Activated naive CD8-positive, alpha-beta T cell (primary cell): ENCODE data around the gene CALR.

Source experiments
- H3K27ac Mint-ChIP-seq: one replicate; pipeline ENCODE4 v1.8.0; 2021; ENCODE audit warnings: mixed read lengths
- H3K27me3 Mint-ChIP-seq: one replicate; pipeline ENCODE4 v1.8.0; 2021; ENCODE audit warnings: mixed read lengths
- H3K36me3 Mint-ChIP-seq: one replicate; pipeline ENCODE4 v1.8.0; 2021; ENCODE audit warnings: mixed read lengths
- H3K4me1 Mint-ChIP-seq: one replicate; pipeline ENCODE4 v1.8.0; 2021; ENCODE audit warnings: low read depth, mixed read lengths
- H3K4me3 Mint-ChIP-seq: one replicate; pipeline ENCODE4 v1.8.0; 2021; ENCODE audit warnings: mild to moderate bottlenecking, mixed read lengths
- H3K9me3 Mint-ChIP-seq: one replicate; pipeline ENCODE4 v1.8.0; 2021; ENCODE audit warnings: low read depth, mixed read lengths

Gene CALR

DNA sequence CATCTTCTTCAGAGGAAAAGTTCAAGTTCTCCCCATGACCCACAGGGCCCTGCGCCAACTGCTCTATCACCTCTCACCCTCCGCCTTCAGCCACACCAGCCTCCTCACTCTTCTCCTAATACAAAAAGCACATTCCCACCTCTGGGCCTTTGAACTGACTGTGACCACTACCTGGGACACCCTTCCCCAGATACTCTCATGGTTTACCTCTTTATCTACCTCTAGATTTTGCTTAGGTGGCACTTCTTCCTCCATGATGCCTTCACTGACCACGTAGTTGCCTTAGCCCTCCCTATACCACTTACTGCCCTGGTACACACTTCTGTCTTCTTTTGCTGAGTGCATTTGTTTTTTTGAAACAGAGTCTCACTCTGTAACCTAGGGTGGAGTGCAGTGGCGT lies 15.4 kb upstream of the CALR start:
- Mint-ChIP-seq H3K4me1 (peaks cover 9% of the 10 kb centered on the region), H3K27ac (no peak overlapping the region), H3K9me3 (no peaks in the 10 kb centered on the region), H3K4me3 (no peak overlapping the region), H3K27me3 (no peaks in the 10 kb centered on the region), H3K36me3 (peaks cover 8% of the 10 kb centered on the region)

GRCh38 chr19:12924621-12925310 lies 13.6 kb upstream of the CALR start:
- Mint-ChIP-seq H3K27me3 (no peaks in the 10 kb centered on the region), H3K4me1 (peaks cover 3% of the 10 kb centered on the region), H3K36me3 (peaks cover 10% of the 10 kb centered on the region), H3K4me3 (no peak overlapping the region), H3K27ac (no peak overlapping the region), H3K9me3 (no peaks in the 10 kb centered on the region)

GRCh38 chr19:12930002-12930645 lies 8.3 kb upstream of the CALR start:
- no peaks in the 10 kb centered on the region for H3K27me3 Mint-ChIP-seq
- H3K36me3 Mint-ChIP-seq: peaks cover 9% of the 10 kb centered on the region
- no peak overlapping the region for H3K27ac Mint-ChIP-seq
- peaks cover 22% of the 10 kb centered on the region for H3K4me1 Mint-ChIP-seq
- H3K9me3 Mint-ChIP-seq: no peaks in the 10 kb centered on the region
- H3K4me3 Mint-ChIP-seq: no peak overlapping the region

DNA sequence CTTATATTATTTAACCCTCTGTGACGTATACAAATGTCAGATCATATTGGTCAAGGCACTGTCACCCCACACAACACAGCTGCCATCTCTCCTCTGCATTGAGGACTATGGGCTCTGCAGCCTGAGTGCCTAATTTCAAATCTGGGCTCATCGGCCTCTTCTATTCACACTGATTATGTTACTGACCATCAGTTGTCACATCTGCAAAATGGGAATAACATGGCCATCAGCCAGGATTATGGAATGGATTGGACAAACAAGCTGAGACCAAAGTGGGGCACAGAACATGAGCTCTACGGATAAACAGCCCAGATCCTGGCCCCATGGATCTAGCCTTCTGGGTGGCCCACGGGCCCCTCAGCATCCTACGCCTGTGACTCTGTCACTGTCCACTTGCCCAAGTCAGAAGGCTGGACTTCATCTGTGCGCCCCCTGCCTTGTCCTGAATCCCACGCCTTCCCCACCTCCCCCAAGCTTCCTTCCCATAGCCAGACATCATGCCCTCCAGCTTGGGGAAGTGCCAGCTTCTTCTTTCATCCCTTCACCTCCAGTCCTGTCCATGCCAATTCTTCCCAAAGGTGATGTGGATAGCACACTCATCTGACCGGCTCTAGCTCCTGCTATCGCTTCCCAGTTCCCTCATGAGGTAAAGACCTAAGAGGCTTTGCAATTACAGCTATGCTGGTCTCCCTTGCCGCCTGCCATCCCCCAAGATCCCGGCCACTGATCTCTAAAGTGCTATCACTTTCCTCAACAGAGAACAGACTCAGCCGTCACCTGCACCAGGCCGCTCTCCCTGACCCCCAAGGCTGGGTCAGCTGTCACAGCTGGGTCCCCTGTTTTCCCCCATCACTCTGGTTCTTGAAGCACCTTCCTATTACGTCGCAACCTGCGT lies 5.8 kb upstream of the CALR start:
- peaks cover 34% of the 10 kb centered on the region for H3K4me1 Mint-ChIP-seq

GRCh38 chr19:12933287-12934072 lies 4.9 kb upstream of the CALR start, which contains the start of gene FARSA:
Gene FARSA (minus strand): TSS chr19:12933711. CDS start chr19:12933696, 15 bp downstream.
- Mint-ChIP-seq H3K9me3 (no peaks in the 10 kb centered on the region), H3K4me1 (peaks cover 37% of the 10 kb centered on the region), H3K27ac (peak within 1 kb of the TSS; percentile 93), H3K36me3 (peaks cover 6% of the 10 kb centered on the region), H3K27me3 (no peaks in the 10 kb centered on the region), H3K4me3 (peak within 1 kb of the TSS; percentile 97)

More for the DNA sequence above, 5.8 kb upstream of the CALR start:
- H3K36me3 Mint-ChIP-seq: peaks cover 6% of the 10 kb centered on the region
- no peaks in the 10 kb centered on the region for H3K9me3 Mint-ChIP-seq
- peak overlapping the region; percentile 93 for H3K27ac Mint-ChIP-seq
- H3K4me3 Mint-ChIP-seq: peak overlapping the region; percentile 97
- no peaks in the 10 kb centered on the region for H3K27me3 Mint-ChIP-seq

DNA sequence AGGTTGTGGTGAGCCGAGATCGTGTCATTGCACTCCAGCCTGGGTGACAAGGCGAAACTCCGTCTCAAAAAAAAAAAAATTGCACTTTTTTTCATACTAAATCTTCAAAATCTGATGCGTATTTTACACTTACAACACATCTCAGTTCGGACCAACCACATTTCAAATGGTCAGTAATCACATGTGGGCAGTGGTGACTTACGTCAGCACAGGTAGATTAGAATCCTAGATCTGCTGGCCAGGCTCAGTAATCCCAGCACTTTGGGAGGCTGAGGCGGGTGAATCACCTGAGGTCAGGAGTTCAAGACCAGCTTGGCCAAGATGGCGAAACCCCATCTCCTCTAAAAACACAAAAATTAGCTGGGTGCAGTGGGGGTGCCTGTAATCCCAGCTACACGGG lies 3.3 kb upstream of the CALR start:
- H3K9me3 Mint-ChIP-seq: no peaks in the 10 kb centered on the region

DNA sequence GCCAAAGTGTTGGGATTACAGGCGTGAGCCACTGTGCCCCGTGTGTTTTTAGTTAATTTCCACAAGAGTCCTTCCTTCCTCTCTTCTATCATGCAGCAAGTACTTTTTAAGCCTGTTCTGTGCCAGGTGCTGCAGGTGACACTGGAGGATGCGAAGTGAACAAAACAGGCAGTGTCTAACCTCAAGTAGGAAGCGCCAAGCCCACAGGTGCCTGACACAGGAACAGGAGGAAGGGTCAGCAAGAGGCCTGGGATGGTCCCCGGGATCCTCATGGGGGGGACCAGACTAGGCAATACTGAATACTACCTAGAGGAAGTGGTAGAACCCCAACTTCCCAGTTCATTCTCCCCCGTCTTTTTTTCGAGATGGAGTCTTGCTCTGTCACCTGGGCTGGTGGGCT lies 1.8 kb upstream of the CALR start:
- Mint-ChIP-seq H3K27me3 (no peaks in the 10 kb centered on the region), H3K9me3 (no peaks in the 10 kb centered on the region), H3K27ac (peak overlapping the region; percentile 22), H3K36me3 (peaks cover 17% of the 10 kb centered on the region), H3K4me3 (peak overlapping the region; percentile 40), H3K4me1 (peaks cover 53% of the 10 kb centered on the region)

More for the DNA sequence above, 3.3 kb upstream of the CALR start:
- no peak overlapping the region for H3K4me3 Mint-ChIP-seq
- peaks cover 16% of the 10 kb centered on the region for H3K36me3 Mint-ChIP-seq
- peaks cover 44% of the 10 kb centered on the region for H3K4me1 Mint-ChIP-seq
- H3K27me3 Mint-ChIP-seq: no peaks in the 10 kb centered on the region
- H3K27ac Mint-ChIP-seq: no peak overlapping the region

- peaks cover 17% of the 10 kb centered on the region for H3K36me3 Mint-ChIP-seq
- peak overlapping the region; percentile 99 for H3K4me3 Mint-ChIP-seq
- no peaks in the 10 kb centered on the region for H3K27me3 Mint-ChIP-seq
- H3K9me3 Mint-ChIP-seq: no peaks in the 10 kb centered on the region
- peaks cover 53% of the 10 kb centered on the region for H3K4me1 Mint-ChIP-seq
- peak overlapping the region; percentile 98 for H3K27ac Mint-ChIP-seq
Observed at GRCh38 chr19:12937093-12937926, 1.1 kb upstream of the CALR start.

GRCh38 chr19:12938779-12939601 lies 581 bp downstream of the CALR start:
- Mint-ChIP-seq H3K4me1 (peaks cover 51% of the 10 kb centered on the region), H3K9me3 (no peaks in the 10 kb centered on the region), H3K27ac (peak overlapping the region; percentile 98), H3K4me3 (peak overlapping the region; percentile 99), H3K36me3 (peaks cover 13% of the 10 kb centered on the region), H3K27me3 (no peaks in the 10 kb centered on the region)

DNA sequence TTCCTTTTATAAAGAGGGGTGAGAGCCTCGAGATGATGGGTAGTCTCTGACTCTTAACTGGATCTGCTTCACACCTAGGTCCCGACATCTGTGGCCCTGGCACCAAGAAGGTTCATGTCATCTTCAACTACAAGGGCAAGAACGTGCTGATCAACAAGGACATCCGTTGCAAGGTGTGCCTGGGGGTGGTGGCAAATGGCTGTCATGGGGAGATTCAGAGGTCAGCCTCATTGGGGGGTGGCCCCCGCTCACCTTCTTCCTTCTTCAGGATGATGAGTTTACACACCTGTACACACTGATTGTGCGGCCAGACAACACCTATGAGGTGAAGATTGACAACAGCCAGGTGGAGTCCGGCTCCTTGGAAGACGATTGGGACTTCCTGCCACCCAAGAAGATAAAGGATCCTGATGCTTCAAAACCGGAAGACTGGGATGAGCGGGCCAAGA lies 1.6 kb downstream of the CALR start:
- Mint-ChIP-seq H3K27me3 (no peaks in the 10 kb centered on the region), H3K4me1 (peaks cover 56% of the 10 kb centered on the region), H3K9me3 (no peaks in the 10 kb centered on the region), H3K36me3 (peaks cover 13% of the 10 kb centered on the region), H3K27ac (peak overlapping the region; percentile 98), H3K4me3 (peak overlapping the region; percentile 99)

DNA sequence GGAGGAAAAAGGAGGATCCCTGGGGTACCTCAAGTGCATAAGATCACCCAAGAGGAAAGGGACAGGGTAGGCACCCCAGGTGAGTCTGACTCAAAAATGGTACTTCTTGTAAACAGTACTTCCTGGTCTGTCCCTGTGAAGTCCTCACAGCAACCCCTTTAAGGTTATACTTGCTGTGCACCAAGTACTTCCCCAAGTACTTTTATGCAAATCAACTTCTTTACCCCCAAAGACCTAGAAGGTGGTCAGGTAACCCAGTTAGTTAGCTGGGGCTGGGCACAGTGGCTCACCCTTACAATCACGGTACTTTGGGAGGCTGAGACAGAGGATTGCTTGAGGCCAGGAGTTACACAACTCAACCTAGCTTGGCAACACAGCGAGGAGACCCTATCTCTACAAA lies 2.5 kb downstream of the CALR start:
- peak overlapping the region; percentile 82 for H3K27ac Mint-ChIP-seq
- H3K4me1 Mint-ChIP-seq: peaks cover 59% of the 10 kb centered on the region
- no peaks in the 10 kb centered on the region for H3K27me3 Mint-ChIP-seq
- peak overlapping the region; percentile 99 for H3K4me3 Mint-ChIP-seq
- H3K36me3 Mint-ChIP-seq: peaks cover 13% of the 10 kb centered on the region
- H3K9me3 Mint-ChIP-seq: no peaks in the 10 kb centered on the region

- H3K4me3 Mint-ChIP-seq: peak overlapping the region; percentile 67
- H3K9me3 Mint-ChIP-seq: no peaks in the 10 kb centered on the region
- H3K27me3 Mint-ChIP-seq: no peaks in the 10 kb centered on the region
- H3K27ac Mint-ChIP-seq: peak overlapping the region; percentile 70
- peaks cover 59% of the 10 kb centered on the region for H3K4me1 Mint-ChIP-seq
- peaks cover 16% of the 10 kb centered on the region for H3K36me3 Mint-ChIP-seq
Observed at GRCh38 chr19:12943437-12944044, 5.1 kb downstream of the CALR start.
